ENCODE measurements around the gene PIH1D2. TPM values are rescaled to one million over a fixed set of nuclear protein-coding genes. Genes with fewer than 3 reads are reported as not detected.

The PIH1D2 gene
- total RNA-seq, 1 experiment from 2014 or later = 2.7 TPM

DNA sequence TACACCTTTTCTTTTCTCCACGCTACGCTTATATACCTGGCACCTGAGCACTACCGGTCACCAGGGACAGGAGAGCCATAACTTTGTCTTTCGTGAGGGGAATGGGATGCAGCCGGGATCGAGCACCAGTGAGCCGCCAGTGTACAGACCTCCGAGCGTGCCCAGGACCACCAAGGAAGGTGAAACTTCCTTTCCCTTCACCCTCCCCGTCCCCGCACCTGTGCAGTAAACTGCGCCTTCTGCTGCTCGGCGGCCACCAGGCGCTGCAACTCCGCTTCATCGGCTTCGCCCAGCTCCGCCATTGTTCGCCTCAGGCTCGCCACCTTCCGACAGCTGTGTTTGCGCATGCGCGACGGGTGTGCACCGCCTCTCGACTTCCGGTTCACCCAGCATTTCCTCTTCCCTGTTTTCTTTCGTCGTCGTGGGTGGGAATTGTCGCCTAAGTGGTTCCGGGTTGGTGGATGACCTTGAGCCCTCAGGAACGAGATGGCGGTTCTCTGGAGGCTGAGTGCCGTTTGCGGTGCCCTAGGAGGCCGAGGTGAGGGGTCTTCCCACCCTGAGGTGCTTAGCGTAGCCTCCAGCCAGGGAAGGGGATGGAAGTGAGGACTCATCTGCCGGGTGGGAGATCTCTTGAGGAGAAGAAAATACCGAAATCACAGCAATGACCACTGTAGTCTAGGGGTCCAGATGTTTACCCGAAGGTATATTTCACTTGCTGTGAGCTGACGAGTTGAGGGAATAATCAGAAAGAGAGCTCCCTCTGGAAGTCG lies 12.8 kb upstream of the PIH1D2 start, which contains the start of the genes SDHD and TIMM8B:
TSS of gene SDHD (plus strand) at position 452 of the 770 bp plus-strand sequence. CDS start at position 487, 35 bp downstream.
TSS of gene TIMM8B (minus strand) at position 335 of the 770 bp plus-strand sequence. CDS start at position 302, 33 bp downstream.
- no TSS peak for BruUV-seq (replicated peaks)
- Mint-ChIP-seq H3K4me3 (ENCODE audit: unreplicated experiment) (peak within 1 kb of the TSS; percentile 95), H3K4me1 (ENCODE audit: low read depth, unreplicated experiment) (peaks cover 17% of the 10 kb centered on the region), H3K27me3 (ENCODE audit: insufficient read depth, unreplicated experiment) (no peaks in the 10 kb centered on the region), H3K36me3 (ENCODE audit: insufficient read depth, unreplicated experiment) (peaks cover 87% of the 10 kb centered on the region), H3K9me3 (ENCODE audit: unreplicated experiment) (no peaks in the 10 kb centered on the region), H3K27ac (ENCODE audit: unreplicated experiment) (peak within 1 kb of the TSS; percentile 98)
- ChIA-PET CTCF (interaction anchor here (0.6 to 2.0 kb wide), 2 partner anchors 160 to 194 kb away, joined by 4 to 9 read pairs; no protein-coding TSS in a partner anchor), POLR2A (interaction anchor here (0.6 to 1.3 kb wide), 6 partner anchors 10 to 163 kb away, joined by 3 to 10 read pairs (median 4); partner anchors contain the start of gene BCO2)
- Histone ChIP-seq H3K4me1 (peaks cover 4% of the 10 kb centered on the region; the same call in 1 of the 2 replicates), H3K36me3 (ENCODE audit: control insufficient read depth, insufficient read depth, low read length) (peaks cover 8% of the 10 kb centered on the region), H3K27me3 (replicated peaks; ENCODE audit: control insufficient read depth, insufficient read depth, low read length) (no peaks in the 10 kb centered on the region), H3K9me3 (no peaks in the 10 kb centered on the region), H3K4me3 (ENCODE audit: low read depth, low read length) (peak within 1 kb of the TSS; percentile 59)
- intact Hi-C loops (cut with micrococcal nuclease; ENCODE audit: unreplicated experiment) = loop anchor here (1.0 to 2.0 kb wide), 3 partner anchors 12 to 207 kb away; partner anchors contain the start of genes CFAP68, FDXACB1, NKAPD1 and PIH1D2
- TF ChIP-seq, protein P1, sequence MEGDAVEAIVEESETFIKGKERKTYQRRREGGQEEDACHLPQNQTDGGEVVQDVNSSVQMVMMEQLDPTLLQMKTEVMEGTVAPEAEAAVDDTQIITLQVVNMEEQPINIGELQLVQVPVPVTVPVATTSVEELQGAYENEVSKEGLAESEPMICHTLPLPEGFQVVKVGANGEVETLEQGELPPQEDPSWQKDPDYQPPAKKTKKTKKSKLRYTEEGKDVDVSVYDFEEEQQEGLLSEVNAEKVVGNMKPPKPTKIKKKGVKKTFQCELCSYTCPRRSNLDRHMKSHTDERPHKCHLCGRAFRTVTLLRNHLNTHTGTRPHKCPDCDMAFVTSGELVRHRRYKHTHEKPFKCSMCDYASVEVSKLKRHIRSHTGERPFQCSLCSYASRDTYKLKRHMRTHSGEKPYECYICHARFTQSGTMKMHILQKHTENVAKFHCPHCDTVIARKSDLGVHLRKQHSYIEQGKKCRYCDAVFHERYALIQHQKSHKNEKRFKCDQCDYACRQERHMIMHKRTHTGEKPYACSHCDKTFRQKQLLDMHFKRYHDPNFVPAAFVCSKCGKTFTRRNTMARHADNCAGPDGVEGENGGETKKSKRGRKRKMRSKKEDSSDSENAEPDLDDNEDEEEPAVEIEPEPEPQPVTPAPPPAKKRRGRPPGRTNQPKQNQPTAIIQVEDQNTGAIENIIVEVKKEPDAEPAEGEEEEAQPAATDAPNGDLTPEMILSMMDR (IDR thresholded peaks at IDR 0.05; ENCODE audit: insufficient read depth in 1 of 2, low read depth in 1 of 2, low read length in 1 of 2, severe bottlenecking in 1 of 2, unreplicated experiment in 1 of 2) = peak in 1 of 2 experiments; percentile 73
- DNase-seq = peak; percentile 99

DNA sequence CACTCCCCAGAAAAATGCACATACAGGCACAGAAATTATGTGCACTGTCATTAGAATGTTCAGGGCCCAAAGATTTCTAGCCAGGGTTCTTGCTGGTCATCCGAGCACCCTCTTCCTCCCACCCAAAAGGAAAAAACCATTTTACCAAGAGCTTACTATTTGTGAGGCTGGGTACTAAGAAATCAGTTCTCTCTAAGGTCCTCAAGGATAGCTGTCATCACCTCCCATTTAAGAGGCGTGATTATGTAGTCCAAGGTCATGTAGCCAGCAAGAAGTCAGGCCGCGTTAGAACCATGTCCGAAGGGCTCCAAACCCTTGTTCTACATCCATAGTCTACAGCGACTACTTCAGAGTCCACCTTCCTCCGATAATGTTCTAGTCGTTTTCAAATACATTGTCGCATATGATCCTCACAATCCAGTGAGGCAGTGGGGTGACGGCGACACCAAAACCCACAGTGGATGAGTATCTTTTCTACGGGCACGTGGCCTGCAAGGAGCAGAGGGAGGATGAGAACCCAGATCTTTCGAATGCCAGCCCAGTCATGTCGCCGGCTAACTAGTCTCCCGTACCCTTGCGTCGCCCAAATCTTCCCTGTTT lies 12.1 kb upstream of the PIH1D2 start:
- Mint-ChIP-seq H3K36me3 (ENCODE audit: insufficient read depth, unreplicated experiment) (peaks cover 87% of the 10 kb centered on the region), H3K27ac (ENCODE audit: unreplicated experiment) (peak overlapping the region; percentile 98), H3K4me3 (ENCODE audit: unreplicated experiment) (peak overlapping the region; percentile 95), H3K4me1 (ENCODE audit: low read depth, unreplicated experiment) (peaks cover 17% of the 10 kb centered on the region), H3K9me3 (ENCODE audit: unreplicated experiment) (no peaks in the 10 kb centered on the region), H3K27me3 (ENCODE audit: insufficient read depth, unreplicated experiment) (no peaks in the 10 kb centered on the region)
- Histone ChIP-seq H3K36me3 (ENCODE audit: control insufficient read depth, insufficient read depth, low read length) (peaks cover 8% of the 10 kb centered on the region), H3K4me1 (peaks cover 4% of the 10 kb centered on the region; the same call in 1 of the 2 replicates), H3K4me3 (ENCODE audit: low read depth, low read length) (peak overlapping the region; percentile 59), H3K9me3 (no peaks in the 10 kb centered on the region), H3K27me3 (replicated peaks; ENCODE audit: control insufficient read depth, insufficient read depth, low read length) (no peaks in the 10 kb centered on the region)
- DNase-seq = no peak
- intact Hi-C loops (cut with micrococcal nuclease; ENCODE audit: unreplicated experiment) = loop anchor here (1.0 to 2.0 kb wide), 3 partner anchors 12 to 207 kb away; partner anchors contain the start of genes CFAP68, FDXACB1, NKAPD1 and PIH1D2
- CTCF ChIA-PET = interaction anchor here (2.0 kb wide), 1 partner anchor 159 kb away, joined by 4 read pairs; no protein-coding TSS in a partner anchor
- TF ChIP-seq, protein P1 (IDR thresholded peaks at IDR 0.05; ENCODE audit: insufficient read depth in 1 of 2, low read depth in 1 of 2, low read length in 1 of 2, severe bottlenecking in 1 of 2, unreplicated experiment in 1 of 2) = no peak
- TSS peak; percentile 73 for BruUV-seq (replicated peaks)
- POLR2A ChIA-PET = interaction anchor here (0.6 to 1.3 kb wide), 5 partner anchors 11 to 159 kb away, joined by 3 to 10 read pairs (median 5); partner anchors contain the start of gene BCO2

DNA sequence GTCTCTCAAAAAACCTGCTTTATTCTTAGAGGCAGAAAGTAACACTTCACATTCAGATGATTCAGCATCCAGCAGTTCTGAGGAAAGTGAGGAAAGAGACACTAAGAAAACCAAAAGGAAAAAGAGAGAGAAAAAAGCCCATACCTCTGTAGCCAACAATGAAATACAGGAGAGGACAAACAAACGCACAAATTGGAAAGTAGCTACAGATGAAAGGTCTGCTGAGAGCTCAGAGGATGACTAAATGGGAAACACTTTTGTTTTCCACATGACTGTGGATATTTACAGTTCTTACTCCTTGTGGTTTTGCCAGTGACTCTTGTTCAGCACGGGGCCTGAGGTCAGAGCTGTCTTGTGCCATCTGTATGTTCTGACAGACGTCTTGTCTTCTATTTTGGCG lies 8.9 kb upstream of the PIH1D2 start:
- Histone ChIP-seq H3K4me3 (ENCODE audit: low read depth, low read length) (no peak overlapping the region), H3K4me1 (peaks cover 4% of the 10 kb centered on the region; the same call in 1 of the 2 replicates), H3K27me3 (replicated peaks; ENCODE audit: control insufficient read depth, insufficient read depth, low read length) (no peaks in the 10 kb centered on the region), H3K9me3 (no peaks in the 10 kb centered on the region), H3K36me3 (ENCODE audit: control insufficient read depth, insufficient read depth, low read length) (0 out of 2 replicates have a peak, but pooled peaks cover 4% of the 10 kb centered on the region)
- no peak for DNase-seq
- Mint-ChIP-seq H3K27ac (ENCODE audit: unreplicated experiment) (no peak overlapping the region), H3K27me3 (ENCODE audit: insufficient read depth, unreplicated experiment) (no peaks in the 10 kb centered on the region), H3K36me3 (ENCODE audit: insufficient read depth, unreplicated experiment) (peaks cover 91% of the 10 kb centered on the region), H3K4me3 (ENCODE audit: unreplicated experiment) (no peak overlapping the region), H3K4me1 (ENCODE audit: low read depth, unreplicated experiment) (peaks cover 7% of the 10 kb centered on the region), H3K9me3 (ENCODE audit: unreplicated experiment) (no peaks in the 10 kb centered on the region)
- TSS peak; percentile 4 for BruUV-seq (replicated peaks)
- intact Hi-C loops (cut with micrococcal nuclease; ENCODE audit: unreplicated experiment) = no loop called here
- CTCF ChIA-PET = no interaction called here
- POLR2A ChIA-PET = no interaction called here
- TF ChIP-seq, protein P1 (IDR thresholded peaks at IDR 0.05; ENCODE audit: insufficient read depth in 1 of 2, low read depth in 1 of 2, low read length in 1 of 2, severe bottlenecking in 1 of 2, unreplicated experiment in 1 of 2) = no peak

Data from Caco-2 (cell line).